NB4 (cell line): Measurements from ENCODE around the gene ZFP36.

ENCODE experiments used
- DNase-seq: peaks from one replicate; pipeline ENCODE4 v3.0.0; 2010; ENCODE audit warnings: low read depth
- H3K4me3 ChIP-seq: one replicate; pipeline ENCODE4 v1.5.1; 2011; ENCODE audit warnings: mild to moderate bottlenecking, low read depth, low read length, moderate library complexity
- CTCF ChIP-seq: IDR thresholded peaks from one replicate; pipeline ENCODE4 v1.5.1; 2012; ENCODE audit warnings: low read depth, low read length
- MAX ChIP-seq: IDR thresholded peaks from 2 replicates; pipeline ENCODE4 v1.6.1; 2011; ENCODE audit warnings: low read depth, low read length
- MYC ChIP-seq: IDR thresholded peaks from 2 replicates; pipeline ENCODE4 v1.6.1; 2011; ENCODE audit warnings: low read depth, low read length
- POLR2A ChIP-seq: IDR thresholded peaks from 2 replicates; pipeline ENCODE4 v1.6.1; 2011; ENCODE audit warnings: mild to moderate bottlenecking; ENCODE audit not compliant: insufficient read length; ENCODE audit errors: extremely low read depth

ZFP36 gene

GRCh38 chr19:39405261-39405957, 1.2 kb upstream of the ZFP36 start:
- no peak for DNase-seq
- no peak for TF ChIP-seq CTCF
- TF ChIP-seq POLR2A, result no peak
- TF ChIP-seq MAX, result no peak
- TF ChIP-seq MYC, result no peak

DNA sequence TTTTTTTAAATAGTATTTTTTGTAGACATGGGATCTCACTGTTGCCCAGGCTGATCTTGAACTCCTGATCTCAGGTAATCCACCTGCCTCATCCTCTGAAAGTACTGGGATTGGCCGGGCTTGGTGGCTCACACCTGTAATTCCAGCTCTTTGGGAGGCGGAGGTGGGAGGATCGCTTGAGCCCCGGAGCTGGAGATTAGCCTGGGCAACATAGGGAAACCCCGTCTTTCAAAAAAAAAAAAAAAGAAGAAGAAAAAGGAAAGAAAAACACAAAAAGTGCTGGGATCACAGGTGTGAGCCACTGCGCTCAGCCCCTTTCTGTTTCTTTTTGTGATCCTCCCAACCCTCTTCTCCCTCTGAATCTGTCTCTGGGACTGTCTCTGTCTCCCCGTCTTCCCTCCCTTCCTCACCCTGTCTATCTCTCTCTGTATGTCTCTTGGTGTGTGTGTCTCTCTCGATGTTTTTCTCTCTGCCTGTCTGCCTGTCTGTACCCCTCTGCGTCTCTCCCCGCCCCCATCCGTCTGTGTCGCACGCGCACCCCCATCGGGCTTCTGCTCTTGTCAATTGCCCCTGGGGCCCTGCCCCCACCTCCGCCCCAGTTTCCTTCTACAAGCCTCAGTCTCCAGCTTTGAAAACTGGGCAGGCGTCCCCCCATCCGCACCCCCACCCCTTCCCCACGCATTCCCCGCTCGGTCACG, 540 bp upstream of the ZFP36 start:
- TF ChIP-seq CTCF (no peak), MYC (no peak), MAX (no peak; the same call in 1 of the 2 replicates), POLR2A (no peak)
- peak overlapping the region; percentile 32 for H3K4me3 ChIP-seq
- peak; percentile 70 for DNase-seq

More at GRCh38 chr19:39405261-39405957, 1.2 kb upstream of the ZFP36 start:
- no peak overlapping the region for H3K4me3 ChIP-seq

DNA sequence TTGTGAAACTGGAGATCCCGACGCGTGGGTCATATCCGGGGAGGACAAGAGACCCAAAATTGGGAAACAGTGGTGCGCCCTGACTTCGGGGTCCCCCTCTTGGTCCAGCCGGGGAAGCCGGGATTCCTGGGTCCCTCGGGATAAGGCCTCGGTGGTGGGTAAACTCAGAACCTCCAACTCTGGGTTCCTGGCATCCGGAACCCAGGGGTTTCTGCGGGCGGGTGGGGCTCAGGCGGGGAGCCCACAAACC, 688 bp downstream of the ZFP36 start:
- H3K4me3 ChIP-seq, result peak overlapping the region; percentile 79
- no peak for DNase-seq
- TF ChIP-seq POLR2A (no peak), MYC (no peak), MAX (no peak), CTCF (no peak)

GRCh38 chr19:39407660-39408391, 1.2 kb downstream of the ZFP36 start:
- TF ChIP-seq CTCF (no peak), MAX (no peak), POLR2A (no peak), MYC (no peak)
- H3K4me3 ChIP-seq, result peak overlapping the region; percentile 79
- DNase-seq, result no peak

GRCh38 chr19:39408392-39409207, 2.0 kb downstream of the ZFP36 start:
- DNase-seq, result no peak
- TF ChIP-seq CTCF (no peak), POLR2A (no peak), MYC (no peak), MAX (no peak)
- peak overlapping the region; percentile 53 for H3K4me3 ChIP-seq
